ENCODE data around the gene MRPS27. TPM values are rescaled to one million over a fixed set of nuclear protein-coding genes. Genes with fewer than 3 reads are reported as not detected.

The MRPS27 gene
- total and polyA plus RNA-seq, 2 of the 13 experiments (the other 11 are each of a cell fraction or from before 2014, with no cell fraction given), result 71.8 to 115 TPM

GRCh38 chr5:72266862-72267261 is 53.2 kb downstream of the MRPS27 start (continued):
- TF ChIP-seq FOSL1 (CRISPR knock-in tag; IDR thresholded peaks at IDR 0.05; ENCODE audit: borderline replicate concordance) (no peak), ZNF24 (IDR thresholded peaks at IDR 0.05) (no peak), SIX4 (CRISPR knock-in tag; IDR thresholded peaks at IDR 0.05) (no peak), ZNF710 (CRISPR knock-in tag; IDR thresholded peaks at IDR 0.05; ENCODE audit: borderline replicate concordance) (no peak), SETDB1 (CRISPR knock-in tag; IDR thresholded peaks at IDR 0.05; ENCODE audit: borderline replicate concordance) (no peak)

- no peak for TF ChIP-seq YY1 (IDR thresholded peaks at IDR 0.05; ENCODE audit: insufficient read depth, insufficient replicate concordance, low read depth, low read length)
- no peak for TF ChIP-seq MYPOP (CRISPR knock-in tag; IDR thresholded peaks at IDR 0.05)
- no peak for TF ChIP-seq GATAD1 (CRISPR knock-in tag; IDR thresholded peaks at IDR 0.05)
- no peak for TF ChIP-seq NCOA5 (CRISPR knock-in tag; IDR thresholded peaks at IDR 0.05)
- no peak for TF ChIP-seq KDM6A (CRISPR knock-in tag; IDR thresholded peaks at IDR 0.05; ENCODE audit: low read depth)
- TF ChIP-seq ZNF17 (CRISPR knock-in tag; IDR thresholded peaks at IDR 0.05), result no peak
- no peak for TF ChIP-seq MAZ (IDR thresholded peaks at IDR 0.05; ENCODE audit: borderline replicate concordance, low read depth, low read length)
- no peak for TF ChIP-seq MAZ (CRISPR knock-in tag; IDR thresholded peaks at IDR 0.05; ENCODE audit: low read depth)
- Histone ChIP-seq H3K9ac (ENCODE audit: insufficient read depth, low read depth, low read length) (no peak overlapping the region), H4K20me1 (ENCODE audit: insufficient read depth, low read length) (no peaks in the 10 kb centered on the region; the same call in 1 of the 2 replicates), H3K9me3 (ENCODE audit: low read length) (no peaks in the 10 kb centered on the region), H3K4me1 (ENCODE audit: insufficient read depth, low read length) (peaks cover 16% of the 10 kb centered on the region), H3K36me3 (replicated peaks in 1 of 2; ENCODE audit: control insufficient read depth in 1 of 2, insufficient read depth in 2 of 2, low read length in 2 of 2) (peaks cover 0 to 3% of the 10 kb centered on the region in 2 experiments; a peak in 3 of 5 replicates), H3K4me2 (ENCODE audit: low read depth, low read length) (no peak overlapping the region), H3K4me3 (replicated peaks in 1 of 3; ENCODE audit: insufficient read depth in 1 of 3, low read depth in 2 of 3, low read length in 3 of 3) (no peak overlapping the region), H2AFZ (ENCODE audit: low read length) (no peak overlapping the region), H3K79me2 (ENCODE audit: insufficient read depth, low read length) (peaks cover 17% of the 10 kb centered on the region), H3K27ac (ENCODE audit: extremely low read length, insufficient read depth, low read length) (no peak overlapping the region), H3K27me3 (ENCODE audit: control insufficient read depth in 1 of 2, insufficient read depth in 2 of 2, low read length in 2 of 2) (no peaks in the 10 kb centered on the region)
- 95% methylated on average over 5 of the region's 5 CpGs for WGBS (ENCODE audit: low lambda C conversion rate)
- POLR2A ChIA-PET, result no interaction called here
- intact Hi-C loops (cut with micrococcal nuclease; ENCODE audit: unreplicated experiment), result loop anchor here (5.0 kb wide), 1 partner anchor 128 kb away; no protein-coding TSS in a partner anchor
- ATAC-seq (no peak), DNase-seq (ENCODE audit: low spot score) (no peak), FAIRE-seq (no peak)
- BruUV-seq (replicated peaks), result no TSS peak
- CTCF ChIA-PET (ENCODE audit: low intra/inter-chr PET ratio, low total read pairs), result no interaction called here
- in situ Hi-C loops (cut with HindIII; ENCODE audit: extremely low pct_ligation_motif_present, low pct_unique_long_range_greater_than_20kb), result no loop called here
Measured at GRCh38 chr5:72265032-72265877, 54.8 kb downstream of the MRPS27 start.

Data from HepG2 (cell line).